GM18519 (cell line): ENCODE results near the gene ARL3.
"Not testable (repeated sequence)": the region's sequence is repeated elsewhere in the genome, so short reads cannot be mapped to it uniquely, and the experiment has no call there.

Source experiments
- ATAC-seq: cut with Tn5 transposase; IDR thresholded peaks from one replicate; pipeline ENCODE4 v1.9.1; 2021; ENCODE audit warnings: mild to moderate bottlenecking, moderate library complexity; ENCODE audit not compliant: unreplicated experiment, low FRiP score

Gene ARL3

DNA sequence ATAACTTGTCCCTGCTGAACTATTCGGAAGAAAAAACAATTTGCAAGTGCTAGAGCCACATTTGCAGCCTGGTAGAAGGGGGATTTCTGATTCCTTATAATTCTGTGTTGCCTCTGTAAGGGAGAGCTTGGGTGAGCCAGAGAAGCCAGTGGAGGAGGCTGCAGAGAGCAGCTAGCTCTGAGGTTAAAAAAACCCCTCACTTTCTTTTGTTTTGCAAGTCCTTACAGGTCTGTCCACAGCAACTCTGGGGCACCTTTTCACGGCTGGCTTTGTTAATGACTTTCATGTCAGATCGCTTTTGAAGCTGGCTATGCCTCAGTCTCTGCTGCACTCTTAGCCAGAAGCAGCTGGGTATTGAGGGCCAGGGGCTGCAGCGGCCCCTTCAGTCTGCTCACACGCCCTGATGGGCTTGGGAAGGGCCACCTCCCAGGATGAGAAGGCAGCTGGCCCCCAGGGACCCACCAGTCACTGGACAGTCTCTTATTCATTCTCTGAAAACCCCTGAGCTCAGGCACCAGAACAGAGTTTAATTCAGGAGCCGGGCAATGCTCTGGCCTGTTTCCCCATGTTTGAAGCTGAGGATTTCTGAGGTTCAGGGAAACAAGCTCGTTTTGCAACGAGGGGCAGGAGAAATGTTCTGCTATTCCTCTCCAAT, 39.1 kb downstream of the ARL3 start:
- no peak for ATAC-seq

DNA sequence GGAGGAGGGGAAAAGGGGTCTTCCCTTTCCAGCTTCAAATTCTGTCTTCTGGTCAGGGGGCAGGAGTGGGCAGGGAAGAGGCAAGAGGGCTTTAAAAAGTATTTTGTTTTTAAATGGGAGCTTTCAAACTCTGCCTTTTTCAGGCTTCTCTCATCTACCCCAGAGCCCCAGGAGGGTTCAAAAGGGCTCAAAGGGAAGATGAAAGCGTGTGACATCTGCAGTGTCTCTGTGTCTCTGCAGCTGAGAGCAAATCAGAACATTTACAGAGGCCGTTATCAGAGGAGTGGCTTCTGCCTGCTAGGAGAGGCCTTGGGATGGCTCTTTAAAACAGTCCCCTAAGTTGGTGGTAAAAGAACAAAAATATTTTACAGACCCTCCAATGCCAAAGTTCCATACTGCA, 39.6 kb downstream of the ARL3 start:
- no peak for ATAC-seq

DNA sequence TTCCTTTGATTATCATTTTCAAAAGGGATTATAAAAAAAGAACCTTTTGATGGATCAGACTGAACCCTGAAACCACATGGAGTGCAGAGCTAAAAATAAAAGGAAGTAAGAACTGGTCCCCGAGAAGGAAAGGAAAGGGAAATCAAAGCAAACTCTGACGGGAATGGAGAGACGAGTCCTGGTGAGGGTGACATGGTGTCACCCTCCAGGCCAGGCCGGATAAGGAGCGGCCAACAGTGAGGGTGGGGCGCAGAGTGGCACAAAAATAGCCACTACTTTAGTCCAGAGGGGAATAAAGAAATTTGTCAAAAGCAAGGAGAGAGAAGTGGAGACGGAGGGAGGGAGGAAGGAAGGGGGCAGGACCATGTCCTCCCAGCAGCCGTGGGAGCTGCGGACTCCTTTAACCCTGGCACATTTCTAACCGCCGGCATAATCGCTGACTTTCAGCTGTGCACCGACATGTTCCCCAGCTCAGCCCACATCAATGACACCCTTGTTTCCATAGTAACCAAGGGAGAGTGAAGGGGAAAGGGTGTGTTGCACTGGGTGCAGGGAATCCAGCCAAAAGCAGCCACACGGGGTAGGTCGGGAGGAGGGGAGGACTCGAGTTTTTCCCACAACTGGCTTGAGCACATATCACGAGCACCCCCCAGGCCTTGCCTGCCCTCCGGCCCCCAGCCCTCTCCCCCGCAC, 40.2 kb downstream of the ARL3 start:
- ATAC-seq = no peak

DNA sequence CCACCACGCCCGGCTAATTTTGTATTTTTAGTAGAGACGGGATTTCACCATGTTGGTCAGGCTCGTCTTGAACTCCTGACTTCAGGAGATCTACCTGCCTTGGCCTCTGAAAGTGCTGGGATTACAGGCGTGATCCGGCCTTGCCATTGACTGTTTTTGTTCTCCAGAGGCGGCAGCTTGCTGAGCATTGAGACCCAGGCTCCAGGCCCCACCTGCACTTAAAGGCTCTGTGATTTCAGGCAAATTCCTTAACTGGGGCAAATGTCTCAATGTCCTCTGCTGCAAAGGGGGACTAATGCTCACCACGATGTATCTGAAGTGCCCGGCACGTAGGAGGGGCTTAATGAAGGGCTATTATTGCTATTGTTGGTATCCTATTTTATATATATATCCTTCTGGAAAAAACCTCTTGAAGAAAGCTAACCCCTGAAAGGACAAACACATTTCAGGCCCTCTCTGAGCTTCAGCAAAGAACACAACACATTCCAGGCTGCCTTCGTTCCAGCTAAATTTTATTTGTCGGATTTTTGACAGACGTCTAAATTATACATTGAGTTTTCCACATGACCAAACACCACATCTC, 40.9 kb downstream of the ARL3 start:
- no peak for ATAC-seq

DNA sequence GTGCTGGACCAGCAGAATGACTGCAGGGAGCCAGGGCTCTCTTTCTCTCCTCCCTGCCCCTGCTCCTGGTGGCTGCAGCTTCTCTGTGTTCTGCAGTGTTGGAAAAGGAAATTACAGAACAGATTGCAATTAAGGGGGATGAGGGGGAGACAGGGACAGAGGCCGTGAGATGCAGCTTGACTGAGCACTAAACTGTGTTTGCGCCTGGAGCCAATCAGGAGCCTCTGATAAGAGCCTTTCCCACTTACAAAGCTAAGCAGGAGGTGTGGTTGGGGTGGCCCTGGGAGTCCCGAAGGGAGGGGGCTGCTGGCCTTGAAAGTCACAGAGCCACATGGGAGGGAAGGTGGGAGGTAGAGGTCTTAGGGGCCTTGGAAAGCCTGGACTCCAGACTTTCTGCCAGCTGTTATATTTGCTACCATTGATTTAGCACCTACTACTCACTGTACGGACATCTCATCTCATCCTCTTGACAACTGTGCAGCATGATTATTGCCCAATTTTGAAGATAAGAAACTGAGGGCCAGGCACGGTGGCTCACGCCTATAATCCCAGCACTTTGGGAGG, 43.2 kb downstream of the ARL3 start:
- no peak for ATAC-seq

DNA sequence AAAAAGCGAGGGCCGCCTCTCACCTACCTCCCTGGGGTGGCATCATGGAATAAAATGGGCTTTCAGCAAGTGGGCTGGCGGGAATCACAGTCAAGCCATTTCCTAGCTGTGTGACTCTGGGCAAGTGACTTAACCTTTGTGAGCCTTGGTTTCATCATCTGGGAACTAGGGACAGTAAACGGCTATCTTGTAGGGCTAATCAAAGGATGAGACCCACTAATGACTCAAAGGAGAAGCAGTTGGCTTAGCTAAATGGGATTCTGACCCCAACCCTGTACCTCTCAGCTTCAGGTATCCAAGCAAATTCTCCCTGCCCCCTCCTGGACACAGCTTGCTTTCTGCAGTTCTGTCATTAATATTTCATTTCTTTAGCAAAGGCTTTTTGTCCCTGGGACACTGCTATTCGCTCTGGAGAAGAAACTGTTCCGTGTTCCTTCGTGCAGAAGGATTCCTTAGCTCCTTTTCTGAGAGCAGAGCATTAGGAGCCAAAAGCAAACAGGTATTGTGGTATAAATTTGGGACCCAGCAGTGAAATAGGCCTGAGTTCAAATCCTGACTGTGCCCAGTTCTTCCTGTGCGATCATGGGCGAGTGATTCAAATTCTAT, 44.0 kb downstream of the ARL3 start:
- no peak for ATAC-seq

DNA sequence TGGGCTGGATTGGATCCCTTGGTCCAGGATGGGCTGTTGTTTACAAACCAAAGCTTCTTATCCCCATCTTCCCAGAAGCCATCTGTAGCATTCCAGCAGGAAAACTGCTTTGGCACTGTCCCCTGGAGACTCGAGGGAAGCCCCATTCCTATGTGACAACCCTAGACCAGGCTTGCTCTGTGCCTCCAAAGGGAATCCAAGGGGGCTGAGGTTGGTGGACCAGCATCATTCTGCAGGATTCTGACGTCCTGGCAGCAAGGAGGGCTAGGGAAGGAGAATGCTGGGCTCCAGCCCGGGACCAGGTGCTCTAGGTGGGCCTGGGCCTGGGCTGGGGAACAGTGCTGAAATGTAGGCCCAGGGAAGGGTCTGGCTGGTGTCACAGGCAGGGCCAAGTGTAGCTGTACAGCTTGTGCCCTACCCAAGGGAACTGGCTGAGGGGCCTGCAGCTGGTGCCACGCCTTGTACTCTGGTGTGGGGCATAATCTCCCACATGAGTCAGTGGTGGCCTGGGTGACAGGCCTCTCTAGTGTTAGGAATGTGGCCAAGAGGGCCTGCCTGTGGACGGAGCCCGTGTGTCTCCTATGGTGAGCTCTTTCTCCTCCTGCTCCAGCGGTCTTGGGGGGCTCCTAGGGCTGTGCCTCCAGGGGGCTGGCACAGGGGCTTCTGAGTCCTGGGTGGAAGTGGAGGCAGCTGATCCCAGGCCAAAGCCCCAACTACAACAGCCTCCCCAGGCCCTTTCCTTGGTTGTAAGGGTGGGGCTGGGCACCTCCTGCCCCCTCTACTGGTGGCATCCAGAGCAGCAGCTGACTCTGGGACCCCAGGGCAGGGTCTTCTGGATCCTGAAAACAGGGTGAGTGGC, 44.8 kb downstream of the ARL3 start:
- no peak for ATAC-seq

DNA sequence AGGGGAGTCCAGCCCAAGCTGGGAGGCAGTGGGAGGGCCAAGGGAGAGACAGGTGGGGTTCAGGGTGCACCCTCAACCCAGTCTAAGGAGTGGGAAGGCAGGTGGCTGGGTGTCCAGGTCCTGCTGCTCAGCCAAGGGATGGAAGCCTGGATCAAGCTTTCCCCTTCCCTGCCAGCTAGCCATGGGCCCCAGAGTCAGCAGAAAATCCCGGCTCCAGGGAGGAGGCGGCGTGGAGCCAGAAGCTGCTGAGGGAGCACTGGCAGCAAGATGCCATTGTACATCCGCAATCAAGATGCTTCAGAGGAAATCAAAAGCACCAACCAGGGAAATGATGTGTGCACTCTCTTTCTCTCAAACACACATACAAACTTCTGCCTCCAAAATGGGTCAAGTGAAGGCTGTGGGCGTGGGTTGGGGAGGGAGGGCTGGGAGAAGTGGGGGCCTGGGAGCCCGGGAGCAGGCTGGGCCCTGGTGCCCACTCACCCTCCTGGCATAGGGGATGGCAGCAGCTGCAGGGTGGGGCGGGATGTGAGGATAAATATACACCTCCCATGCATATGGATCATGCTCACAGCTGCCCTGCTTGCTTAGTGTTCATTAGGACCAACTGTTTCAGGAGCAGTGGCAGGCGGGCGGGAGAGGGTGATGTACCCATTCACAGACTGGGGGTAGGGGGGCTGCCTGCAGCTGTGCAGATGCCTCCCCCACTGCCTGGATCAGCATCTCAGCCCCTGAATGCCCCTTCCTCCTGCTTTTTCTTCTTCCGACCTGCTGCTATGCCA, 45.7 kb downstream of the ARL3 start:
- ATAC-seq = no peak

DNA sequence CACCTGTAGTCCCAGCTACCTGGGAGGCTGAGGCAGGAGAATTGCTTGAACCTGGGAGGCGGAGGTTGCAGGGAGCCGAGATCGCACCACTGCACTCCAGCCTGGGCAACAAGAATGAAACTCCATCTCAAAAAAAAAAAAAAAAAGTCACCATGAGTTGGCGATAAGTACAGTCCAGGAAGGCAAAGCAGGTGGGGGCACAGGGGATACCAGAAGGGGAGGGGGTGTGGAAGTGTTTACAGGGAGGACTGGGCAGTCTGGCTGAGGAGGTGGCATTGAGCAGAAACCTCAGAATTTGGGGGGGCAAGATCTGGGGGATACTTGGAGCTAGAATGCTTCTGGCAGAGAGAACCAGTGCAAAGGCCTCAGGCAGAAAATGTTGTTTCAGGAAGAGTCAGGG, 46.8 kb downstream of the ARL3 start:
- not testable (repeated sequence) for ATAC-seq

DNA sequence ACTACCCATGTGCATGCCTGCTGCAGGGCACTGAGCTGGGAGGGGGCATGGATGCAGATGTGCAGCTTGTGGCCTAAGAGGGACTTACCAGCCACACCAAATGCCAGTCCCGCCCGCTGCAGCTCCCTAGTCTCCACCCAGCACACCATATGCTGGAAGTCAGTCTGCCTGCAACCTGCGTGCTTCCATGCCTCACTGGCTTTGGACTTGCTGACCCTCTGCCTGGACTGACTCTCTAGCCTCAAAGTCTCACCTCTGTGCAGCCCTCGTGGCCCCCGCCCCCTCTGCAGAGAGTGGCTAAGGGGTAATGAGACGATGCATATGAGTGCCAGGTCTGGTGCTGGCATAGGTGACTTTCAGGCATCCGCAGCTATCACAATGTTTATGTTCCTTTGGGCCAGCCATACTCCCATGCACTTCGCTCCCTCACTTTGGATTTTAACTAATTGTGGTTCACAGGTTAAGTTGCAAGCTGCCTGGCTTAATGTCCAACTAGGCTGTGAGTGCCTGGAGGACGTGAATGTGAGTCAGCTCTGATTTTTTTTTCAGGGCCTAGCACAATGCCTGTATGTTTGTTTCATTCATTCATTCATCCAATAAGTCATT, 48.2 kb downstream of the ARL3 start:
- no peak for ATAC-seq

DNA sequence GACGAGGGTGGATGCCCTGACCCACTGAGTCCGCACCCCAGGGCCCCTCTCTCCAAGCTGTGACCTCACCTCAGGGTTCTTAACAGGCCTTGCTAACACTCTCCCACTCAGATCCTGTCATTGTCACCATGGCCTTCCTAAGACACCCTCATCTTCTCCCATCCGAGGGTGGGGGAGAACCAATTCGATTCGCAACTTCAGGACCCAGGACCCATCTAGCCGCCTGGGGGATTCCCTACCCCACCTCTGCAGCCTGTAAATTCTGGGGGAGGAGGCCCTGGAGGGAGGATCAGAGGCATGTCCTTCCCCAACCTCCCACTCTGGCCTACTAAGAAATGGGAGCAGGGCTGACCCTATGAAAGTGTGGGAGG, 52.6 kb downstream of the ARL3 start:
- no peak for ATAC-seq

DNA sequence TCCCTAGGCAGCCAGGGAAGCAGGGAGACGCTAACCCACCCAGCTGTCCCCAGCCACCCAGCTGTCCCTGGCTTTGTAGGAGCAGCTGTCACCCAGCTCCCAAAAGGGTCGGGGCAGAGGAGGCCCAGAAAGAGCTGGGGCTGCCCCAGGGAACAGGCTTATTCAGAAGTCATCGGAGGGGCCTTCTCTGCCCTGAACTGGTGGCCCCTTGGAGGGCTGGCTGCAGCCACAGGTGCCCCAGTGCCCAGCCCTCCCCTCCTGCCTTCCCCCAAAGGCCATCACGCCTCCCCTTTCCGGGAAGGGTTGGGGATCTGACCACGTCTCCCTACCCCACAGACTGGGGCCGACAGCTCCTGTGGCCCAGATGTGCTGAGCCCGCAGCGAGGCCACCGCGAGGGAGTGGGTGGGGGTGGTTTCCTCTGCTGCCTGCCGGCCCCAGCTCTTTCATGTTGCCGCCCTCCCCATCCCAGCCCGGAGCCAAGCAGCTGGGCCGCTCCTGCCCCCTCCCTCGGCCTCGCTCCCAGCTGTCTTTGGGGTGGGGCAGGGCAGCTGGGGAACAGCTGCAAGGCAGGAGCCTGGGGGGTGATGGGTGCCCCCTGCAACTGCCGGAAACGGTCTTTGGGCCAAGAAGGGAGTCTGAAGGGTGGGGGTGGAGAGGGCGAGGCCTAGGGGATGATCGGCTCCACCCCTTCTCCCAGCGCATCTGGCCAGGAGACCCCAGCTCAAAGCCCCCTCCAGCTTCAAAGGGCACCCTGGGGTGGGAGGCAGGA, 53.1 kb downstream of the ARL3 start:
- ATAC-seq = no peak

DNA sequence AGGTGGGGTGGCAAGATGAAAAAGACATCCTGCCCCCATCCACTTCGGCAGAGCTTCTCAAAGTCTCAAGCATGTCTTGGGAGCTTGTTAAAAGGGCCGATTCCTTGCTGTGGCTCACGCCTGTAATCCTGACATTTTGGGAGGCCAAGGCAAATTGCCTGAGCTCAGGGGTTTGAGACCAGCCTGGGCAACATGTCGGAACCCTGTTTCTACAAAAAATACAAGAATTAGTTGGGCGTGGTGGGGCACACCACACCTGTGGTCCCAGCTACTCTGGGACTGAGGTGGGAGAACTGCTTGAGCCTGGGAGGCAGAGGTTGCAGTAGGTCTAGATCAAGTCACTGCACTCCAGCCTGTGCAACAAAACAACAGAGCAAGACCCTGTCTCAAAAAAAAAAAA, 55.4 kb downstream of the ARL3 start:
- no peak for ATAC-seq

DNA sequence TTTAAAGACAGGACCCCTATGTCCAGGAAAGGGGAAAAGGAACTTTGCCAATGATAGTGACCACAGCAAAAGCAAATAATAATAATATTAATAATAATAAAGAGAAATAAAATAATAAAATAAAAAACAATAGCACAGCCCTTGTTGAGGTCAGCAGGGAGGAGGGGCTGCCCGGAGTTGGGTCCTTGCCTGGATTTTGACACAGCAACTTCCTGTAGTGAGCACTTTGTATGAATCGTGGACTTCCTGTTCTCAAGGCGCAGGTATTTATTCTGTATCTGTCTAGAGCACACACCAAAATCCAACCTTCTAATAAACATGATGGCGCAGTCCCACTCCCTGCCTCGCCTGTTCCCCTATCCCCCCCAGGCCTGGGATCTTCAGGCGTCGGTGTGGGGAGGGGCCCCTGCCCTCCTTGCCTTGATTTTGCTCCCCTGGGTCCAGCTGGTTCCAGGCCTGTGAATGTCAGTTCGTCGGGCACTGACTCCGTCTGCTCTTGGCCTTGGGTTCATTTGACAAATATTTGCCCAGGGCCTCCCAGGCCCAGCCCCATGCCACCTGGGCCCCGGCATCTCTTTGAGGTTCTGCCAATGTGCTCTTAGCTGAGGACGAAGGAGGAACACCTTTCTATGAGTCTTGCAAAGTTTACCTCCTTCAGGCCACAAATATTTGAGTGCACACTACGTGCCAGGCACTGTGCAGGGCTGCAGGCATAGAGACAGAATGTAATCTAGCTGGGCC, 56.0 kb downstream of the ARL3 start:
- ATAC-seq = no peak

DNA sequence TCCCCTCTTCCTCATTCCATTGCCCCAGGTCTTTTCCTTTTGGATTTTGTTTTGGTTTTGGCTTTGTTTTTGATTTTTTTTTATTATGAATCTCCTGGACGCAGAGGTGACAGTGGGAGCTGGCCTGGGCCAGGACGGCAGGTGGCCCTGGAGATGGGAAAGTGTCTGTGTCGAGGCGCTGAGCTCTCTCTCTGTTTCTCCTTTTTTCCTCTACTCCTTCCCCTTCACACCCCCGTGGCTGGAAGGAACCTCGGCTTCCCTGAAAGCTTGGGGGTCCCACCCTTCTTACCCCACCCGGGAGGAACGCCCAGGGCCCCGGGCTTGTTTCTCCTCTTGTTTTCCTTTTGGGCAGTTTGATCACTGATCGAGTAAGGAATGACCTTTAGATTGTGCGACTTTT, 56.7 kb downstream of the ARL3 start:
- ATAC-seq = no peak

DNA sequence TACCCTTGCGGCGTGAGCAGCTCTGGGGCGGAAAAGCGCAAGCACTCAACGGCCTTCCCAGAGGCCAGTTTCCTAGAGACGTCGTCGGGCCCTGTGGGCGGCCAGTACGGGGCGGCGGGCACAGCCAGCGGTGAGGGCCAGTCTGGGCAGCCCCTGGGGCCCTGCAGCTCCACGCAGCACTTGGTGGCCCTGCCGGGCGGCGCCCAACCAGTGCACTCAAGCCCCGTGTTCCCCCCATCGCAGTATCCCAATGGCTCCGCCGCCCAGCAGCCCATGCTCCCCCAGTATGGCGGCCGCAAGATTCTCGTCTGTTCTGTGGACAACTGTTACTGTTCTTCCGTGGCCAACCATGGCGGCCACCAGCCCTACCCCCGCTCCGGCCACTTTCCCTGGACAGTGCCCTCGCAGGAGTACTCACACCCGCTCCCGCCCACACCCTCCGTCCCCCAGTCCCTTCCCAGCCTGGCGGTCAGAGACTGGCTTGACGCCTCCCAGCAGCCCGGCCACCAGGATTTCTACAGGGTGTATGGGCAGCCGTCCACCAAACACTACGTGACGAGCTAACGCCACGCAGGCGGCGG, 57.3 kb downstream of the ARL3 start:
- no peak for ATAC-seq

DNA sequence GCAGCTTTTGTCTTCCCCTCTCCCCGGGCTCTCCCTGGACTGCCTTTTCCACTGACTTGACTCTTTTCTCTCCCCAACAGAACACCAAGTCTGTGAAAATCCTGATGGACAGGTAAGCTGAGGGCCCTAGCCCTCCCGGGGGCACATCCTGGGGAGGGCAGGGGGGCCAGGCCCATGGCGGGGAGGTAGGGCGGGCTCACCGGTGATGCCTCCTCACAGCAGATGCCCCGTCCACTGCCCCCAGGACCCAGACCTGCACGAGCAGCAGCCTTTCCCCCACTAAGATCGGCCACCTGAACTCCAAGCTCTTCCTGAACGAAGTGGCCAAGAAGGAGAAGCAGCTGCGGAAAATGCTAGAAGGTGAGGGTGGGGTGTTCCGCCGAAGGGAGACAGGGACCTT, 58.2 kb downstream of the ARL3 start:
- no peak for ATAC-seq

DNA sequence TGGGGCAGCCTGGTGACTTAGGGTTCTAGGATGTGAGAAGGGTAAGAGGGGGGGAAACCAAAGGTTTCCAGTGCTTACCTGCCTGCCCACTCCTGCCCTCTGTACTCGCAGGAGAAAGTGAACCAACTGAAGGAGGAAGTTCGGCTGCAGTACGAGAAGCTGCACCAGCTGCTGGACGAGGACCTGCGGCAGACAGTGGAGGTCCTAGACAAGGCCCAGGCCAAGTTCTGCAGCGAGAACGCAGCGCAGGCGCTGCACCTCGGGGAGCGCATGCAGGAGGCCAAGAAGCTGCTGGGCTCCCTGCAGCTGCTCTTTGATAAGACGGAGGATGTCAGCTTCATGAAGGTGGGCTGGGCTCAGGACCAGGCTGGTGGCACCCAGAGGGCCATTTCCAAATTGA, 59.2 kb downstream of the ARL3 start:
- no peak for ATAC-seq
